Cardiac septum (tissue), 1 donor: ENCODE data around the gene TTC31. TPM values are rescaled to one million over a fixed set of nuclear protein-coding genes. Genes with fewer than 3 reads are reported as not detected.

ENCODE experiments used
- DNase-seq: peaks from one replicate; pipeline ENCODE4 v3.0.0-alpha.2; 2020; ENCODE audit warnings: low spot score
- intact Hi-C: fragments of 100-400 bp; cut with DNase I; formaldehyde crosslinking; loops from one replicate; pipeline ENCODE4 v1.14.0; 2022
- total RNA-seq: library from RNA; stranded (reverse); fragmentation: NEBNext Ultra II Directional; extraction: Animal tissue kit (Norgen Biotek cat#: 25700); gene quantifications from one replicate; pipeline ENCODE4 v1.2.1, GENCODE V29; 2021
- donor health status: DM: no; HTN: no; CAD: no.

The TTC31 gene
- total RNA-seq, 1 donor from 2014 or later, result 11.2 TPM

- intact Hi-C loops, result loop anchor here (5.0 kb wide), 1 partner anchor 86 kb away; no protein-coding TSS in a partner anchor
- no peak for DNase-seq
Observed at GRCh38 chr2:74501335-74502071, 18.6 kb downstream of the TTC31 start.

- no peak for DNase-seq
- intact Hi-C loops, result loop anchor here (5.0 kb wide), 1 partner anchor 85 kb away; no protein-coding TSS in a partner anchor
Observed at GRCh38 chr2:74502147-74502719, 19.4 kb downstream of the TTC31 start.

DNA sequence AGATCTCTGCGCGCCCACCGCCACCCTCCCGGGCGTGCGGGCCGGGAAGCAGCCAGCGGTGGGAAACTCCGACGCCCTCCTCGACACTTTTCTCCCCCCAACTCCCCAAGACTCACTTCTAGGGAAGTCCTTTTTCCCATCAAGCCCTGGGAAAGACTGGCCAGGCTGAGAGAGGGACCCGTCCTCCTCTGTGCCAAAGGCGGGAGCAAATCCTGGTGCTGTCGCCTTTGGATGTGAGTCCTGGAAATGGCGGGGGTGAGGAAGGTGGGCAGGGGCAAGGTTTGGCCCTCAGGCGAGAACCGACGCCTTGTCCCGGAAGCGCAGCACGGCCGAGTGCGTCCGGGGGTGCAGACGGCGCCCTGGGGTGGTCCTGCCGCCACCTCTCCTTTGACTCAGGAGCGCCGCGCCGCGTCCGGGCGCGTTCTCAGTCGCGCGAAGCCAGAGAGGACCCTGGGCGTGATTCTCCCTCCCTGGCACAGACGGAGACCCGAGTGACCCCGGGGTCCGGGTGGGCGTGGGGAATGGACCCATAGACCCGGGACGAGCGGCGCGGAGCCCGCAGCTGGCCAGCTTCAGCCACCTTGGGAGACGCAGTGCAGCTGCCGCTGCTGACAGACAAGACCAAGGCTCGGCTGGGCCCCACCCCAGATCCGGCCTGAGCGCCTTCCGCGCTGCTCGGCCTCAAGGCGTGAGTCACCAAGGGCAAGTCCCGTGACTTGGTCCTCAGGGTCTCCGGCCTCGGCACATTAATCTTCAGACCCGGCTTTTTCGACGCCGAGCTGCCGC is 20.0 kb downstream of the TTC31 start:
- DNase-seq, result peak; percentile 93
- intact Hi-C loops, result loop anchor here (5.0 kb wide), 1 partner anchor 84 kb away; no protein-coding TSS in a partner anchor

GRCh38 chr2:74503506-74504475 is 20.9 kb downstream of the TTC31 start:
- intact Hi-C loops, result loop anchor here (5.0 kb wide), 1 partner anchor 84 kb away; no protein-coding TSS in a partner anchor
- DNase-seq, result no peak

GRCh38 chr2:74504591-74504990 is 21.7 kb downstream of the TTC31 start:
- DNase-seq, result no peak
- intact Hi-C loops, result loop anchor here (5.0 kb wide), 1 partner anchor 83 kb away; no protein-coding TSS in a partner anchor

GRCh38 chr2:74505448-74506246 is 22.8 kb downstream of the TTC31 start:
- DNase-seq, result no peak

DNA sequence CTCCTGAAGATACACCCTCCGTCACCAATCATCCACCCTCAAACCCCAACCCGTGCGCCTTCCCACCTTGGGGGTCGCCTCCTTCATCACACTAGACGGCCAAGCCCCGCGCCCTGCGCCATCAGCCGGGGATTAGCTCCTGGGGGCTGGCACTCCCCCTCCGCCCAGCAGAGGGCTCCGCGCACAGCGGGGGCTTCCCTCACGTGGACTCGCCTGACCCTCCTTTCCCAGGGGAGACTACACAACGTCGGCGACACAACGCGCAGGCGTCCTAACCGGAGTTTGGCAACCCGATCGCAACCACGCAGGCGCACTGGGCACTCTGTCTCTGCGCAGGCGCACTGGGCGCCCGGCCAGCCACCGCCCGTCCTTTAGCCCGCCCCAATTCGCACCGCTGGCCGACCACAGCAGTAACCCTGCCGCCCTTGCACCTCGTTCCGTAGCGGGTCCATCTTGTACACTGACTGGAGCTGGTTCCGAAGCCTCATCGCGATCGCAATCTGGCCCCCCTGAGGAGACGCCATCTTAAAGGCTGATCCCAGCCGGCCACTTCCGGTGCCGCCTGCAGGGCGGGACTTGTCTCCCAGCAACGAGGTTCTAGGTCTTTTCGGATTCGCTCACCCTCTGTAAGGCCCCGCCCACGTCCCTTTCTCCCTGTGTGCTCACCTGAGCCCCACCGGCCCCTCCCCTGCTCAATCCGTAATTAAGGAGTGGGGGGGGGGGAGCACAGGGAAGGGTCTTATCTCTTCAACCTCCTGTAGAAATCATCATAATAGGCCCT is 24.5 kb downstream of the TTC31 start, which contains the start of gene PCGF1:
Gene PCGF1 (minus strand): TSS at position 551 of the 781 bp plus-strand sequence. CDS start 27 bp downstream, at position 524.
- DNase-seq, result peak; percentile 99
- intact Hi-C loops, result loop anchor here (1.0 kb wide), 1 partner anchor 22 kb away; the partner anchor contains the start of genes AUP1 and HTRA2

More at GRCh38 chr2:74505448-74506246, 22.8 kb downstream of the TTC31 start:
- intact Hi-C loops, result no loop called here

DNA sequence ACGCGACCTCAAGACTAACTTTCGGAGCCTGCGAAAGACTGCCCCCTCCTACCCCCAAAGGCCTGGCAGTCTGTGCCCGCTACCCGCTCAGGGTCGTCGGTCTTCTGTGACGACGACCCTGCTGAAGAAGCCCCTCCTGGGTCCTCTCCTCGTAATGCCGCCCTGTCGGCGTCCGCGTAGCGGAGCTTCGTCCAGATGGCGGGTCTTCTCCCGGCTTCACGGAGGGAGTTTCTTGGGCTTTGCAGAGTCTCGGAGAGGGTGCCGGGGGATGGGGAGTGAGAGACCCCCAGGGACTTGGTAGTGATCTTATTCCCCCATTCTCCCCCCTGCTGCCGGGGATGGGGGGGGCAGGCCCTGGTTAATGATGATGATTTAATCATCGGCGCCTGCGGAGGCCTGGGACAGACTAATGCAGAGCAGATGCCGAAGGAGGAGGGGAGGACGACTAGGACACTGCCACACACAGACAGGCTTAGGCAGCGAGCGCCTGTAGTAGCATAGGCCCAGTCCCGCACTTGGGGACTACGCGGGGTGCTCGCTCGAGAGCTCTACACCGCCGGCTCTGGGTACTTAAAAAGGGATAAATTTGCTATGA is 25.1 kb downstream of the TTC31 start:
- DNase-seq, result no peak
- intact Hi-C loops, result loop anchor here (1.0 kb wide), 1 partner anchor 21 kb away; the partner anchor contains the start of genes AUP1 and HTRA2

- intact Hi-C loops, result no loop called here
- no peak for DNase-seq
Observed at GRCh38 chr2:74510272-74510671, 27.4 kb downstream of the TTC31 start.

DNA sequence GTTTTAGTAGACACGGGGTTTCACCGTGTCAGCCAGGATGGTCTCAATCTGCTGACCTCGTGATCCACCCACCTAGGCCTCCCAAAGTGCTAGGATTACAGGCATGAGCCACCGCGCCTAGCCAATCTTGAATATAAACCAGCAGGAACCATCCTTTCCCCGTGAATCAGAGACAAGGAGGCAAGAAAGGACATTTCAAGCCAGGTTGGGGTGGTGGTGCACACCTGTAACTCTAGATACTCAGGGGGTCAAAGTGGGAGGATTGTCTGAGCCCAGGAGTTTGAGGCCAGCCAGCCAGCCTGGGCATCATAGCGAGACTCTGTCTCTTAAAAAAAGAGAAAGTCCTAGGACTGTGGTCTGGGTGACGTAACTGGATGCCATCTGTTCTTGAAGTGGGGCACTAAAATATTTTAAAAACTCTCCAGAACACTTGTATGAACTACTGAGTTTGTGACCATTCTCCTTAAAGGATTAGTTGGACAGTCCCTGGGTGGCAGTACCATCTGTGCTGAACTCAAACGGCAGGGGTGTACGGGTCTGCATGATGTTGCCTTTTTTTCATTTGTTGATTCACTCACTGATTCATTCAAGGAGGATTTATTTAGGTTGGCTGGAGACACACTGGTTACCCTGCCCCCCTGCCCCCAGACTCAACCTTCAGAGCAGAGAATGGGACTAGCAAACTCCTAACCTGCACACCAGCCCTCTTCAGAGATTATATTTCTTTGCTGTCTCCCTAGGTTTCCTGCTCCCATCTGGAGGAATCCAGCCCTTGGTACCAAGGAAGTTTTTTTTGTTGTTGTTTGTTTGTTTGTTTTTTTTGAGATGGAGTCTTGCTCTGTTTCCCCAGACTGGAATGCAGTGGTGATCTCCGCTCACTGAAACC is 28.5 kb downstream of the TTC31 start:
- DNase-seq, result no peak

GRCh38 chr2:74512744-74513604 is 30.1 kb downstream of the TTC31 start:
- intact Hi-C loops, result no loop called here
- DNase-seq, result no peak

More for the DNA sequence above, 28.5 kb downstream of the TTC31 start:
- intact Hi-C loops, result no loop called here

GRCh38 chr2:74513605-74514367 is 30.9 kb downstream of the TTC31 start:
- DNase-seq, result no peak
- intact Hi-C loops, result no loop called here

DNA sequence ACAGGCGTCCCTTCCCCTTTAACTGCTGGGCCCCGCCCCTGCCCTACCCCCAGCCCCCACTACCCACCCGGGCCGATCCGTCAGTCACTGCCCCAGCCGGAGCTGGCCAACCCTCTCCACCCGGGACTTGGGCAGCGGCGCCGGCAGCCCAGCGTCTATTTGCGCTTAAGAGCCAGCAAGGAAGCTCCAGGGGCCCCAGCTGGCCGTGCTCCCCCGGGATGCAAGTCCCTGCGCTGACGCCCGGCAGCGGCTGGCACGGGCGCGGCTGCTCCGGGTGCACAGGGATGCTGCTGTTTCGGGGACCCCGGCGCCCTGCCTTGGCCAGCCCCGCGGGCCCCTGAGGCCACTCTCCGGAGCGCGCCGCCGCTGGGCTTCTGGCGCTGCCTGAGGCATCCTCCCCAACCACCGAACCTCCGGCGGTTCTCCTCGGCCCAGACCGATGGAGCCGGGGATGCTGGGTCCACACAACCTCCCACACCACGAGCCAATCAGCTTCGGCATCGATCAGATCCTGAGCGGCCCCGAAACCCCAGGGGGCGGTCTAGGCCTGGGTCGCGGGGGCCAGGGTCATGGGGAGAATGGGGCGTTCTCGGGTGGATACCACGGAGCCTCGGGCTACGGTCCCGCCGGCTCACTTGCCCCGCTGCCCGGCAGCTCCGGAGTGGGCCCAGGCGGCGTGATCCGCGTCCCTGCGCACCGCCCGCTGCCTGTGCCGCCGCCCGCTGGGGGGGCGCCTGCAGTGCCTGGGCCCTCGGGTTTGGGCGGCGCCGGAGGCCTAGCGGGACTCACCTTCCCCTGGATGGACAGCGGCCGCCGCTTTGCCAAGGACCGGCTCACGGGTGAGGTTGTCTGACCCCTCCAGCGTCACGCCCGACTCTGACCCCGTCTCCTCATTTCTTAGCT is 31.7 kb downstream of the TTC31 start, which contains the start of gene TLX2:
Gene TLX2 (plus strand): TSS at position 83 of the 903 bp plus-strand sequence. CDS start 357 bp downstream, at position 440.
- no peak for DNase-seq
- intact Hi-C loops, result no loop called here
